D721Med (cell line): ENCODE results near the gene GP5.

Experiments
- DNase-seq: peaks from one replicate; pipeline ENCODE4 v3.0.0; 2011; ENCODE audit warnings: low spot score; ENCODE audit not compliant: insufficient read length
- FAIRE-seq: peaks from 2 replicates; lab custom pipeline; 2011; peaks lifted over from hg19 to GRCh38; lab: Jason Lieb, UNC
- TF ChIP-seq, protein P1 (sequence below): IDR thresholded peaks from 2 replicates; pipeline ENCODE4 v1.5.1; 2012; ENCODE audit warnings: mild to moderate bottlenecking, control low read depth; ENCODE audit not compliant: insufficient read depth; ENCODE audit errors: missing control alignments

The GP5 gene

GRCh38 chr3:194365526-194365925 lies 33.5 kb downstream of the GP5 start:
- no peak for DNase-seq
- no peak for FAIRE-seq
- TF ChIP-seq, protein P1, sequence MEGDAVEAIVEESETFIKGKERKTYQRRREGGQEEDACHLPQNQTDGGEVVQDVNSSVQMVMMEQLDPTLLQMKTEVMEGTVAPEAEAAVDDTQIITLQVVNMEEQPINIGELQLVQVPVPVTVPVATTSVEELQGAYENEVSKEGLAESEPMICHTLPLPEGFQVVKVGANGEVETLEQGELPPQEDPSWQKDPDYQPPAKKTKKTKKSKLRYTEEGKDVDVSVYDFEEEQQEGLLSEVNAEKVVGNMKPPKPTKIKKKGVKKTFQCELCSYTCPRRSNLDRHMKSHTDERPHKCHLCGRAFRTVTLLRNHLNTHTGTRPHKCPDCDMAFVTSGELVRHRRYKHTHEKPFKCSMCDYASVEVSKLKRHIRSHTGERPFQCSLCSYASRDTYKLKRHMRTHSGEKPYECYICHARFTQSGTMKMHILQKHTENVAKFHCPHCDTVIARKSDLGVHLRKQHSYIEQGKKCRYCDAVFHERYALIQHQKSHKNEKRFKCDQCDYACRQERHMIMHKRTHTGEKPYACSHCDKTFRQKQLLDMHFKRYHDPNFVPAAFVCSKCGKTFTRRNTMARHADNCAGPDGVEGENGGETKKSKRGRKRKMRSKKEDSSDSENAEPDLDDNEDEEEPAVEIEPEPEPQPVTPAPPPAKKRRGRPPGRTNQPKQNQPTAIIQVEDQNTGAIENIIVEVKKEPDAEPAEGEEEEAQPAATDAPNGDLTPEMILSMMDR, result no peak

GRCh38 chr3:194364652-194365434 lies 34.2 kb downstream of the GP5 start:
- FAIRE-seq, result no peak
- TF ChIP-seq, protein P1, result no peak
- DNase-seq, result no peak

GRCh38 chr3:194364314-194364651 lies 34.8 kb downstream of the GP5 start:
- FAIRE-seq (no peak), DNase-seq (no peak)
- TF ChIP-seq, protein P1, result no peak

- FAIRE-seq (no peak), DNase-seq (no peak)
- TF ChIP-seq, protein P1, result no peak
These were observed 38.5 kb downstream of the GP5 start for GRCh38 chr3:194360568-194360967.

DNA sequence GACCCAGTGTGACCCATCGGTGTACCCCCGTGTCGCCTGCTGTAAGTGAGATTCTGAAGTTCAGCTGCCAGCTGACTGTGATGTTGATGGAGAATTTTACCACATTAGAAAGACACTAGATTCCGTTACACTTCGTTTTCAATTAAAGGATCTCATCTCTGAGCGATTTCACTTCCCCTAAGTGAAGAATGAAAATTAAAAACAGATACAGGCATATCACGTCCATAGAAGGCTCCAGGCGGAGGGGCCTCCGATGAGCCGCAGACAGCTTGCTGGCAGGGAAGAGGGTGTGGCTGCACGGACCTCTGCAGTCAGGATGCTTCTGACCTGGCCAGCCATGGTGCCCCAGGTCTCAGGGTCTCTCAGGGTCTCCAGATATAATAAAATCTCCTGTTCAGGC lies 41.4 kb downstream of the GP5 start:
- no peak for DNase-seq
- FAIRE-seq, result no peak
- TF ChIP-seq, protein P1, result no peak

GRCh38 chr3:194355379-194355778 lies 43.7 kb downstream of the GP5 start:
- no peak for FAIRE-seq
- TF ChIP-seq, protein P1, result no peak
- DNase-seq, result no peak

GRCh38 chr3:194354315-194354714 lies 44.8 kb downstream of the GP5 start:
- DNase-seq, result no peak
- FAIRE-seq, result no peak
- TF ChIP-seq, protein P1, result no peak
